ENCODE measurements around the gene MTR.

GRCh38 chr1:236868625-236869467, 73.8 kb downstream of the MTR start:
- no peak for TF ChIP-seq NFRKB (IDR thresholded peaks at IDR 0.05)
- TF ChIP-seq LEF1 (IDR thresholded peaks at IDR 0.05; ENCODE audit: borderline replicate concordance): no peak
- TF ChIP-seq HDGF (IDR thresholded peaks at IDR 0.05; ENCODE audit: borderline replicate concordance): no peak
- no peak for TF ChIP-seq SP1 (IDR thresholded peaks at IDR 0.05)
- TF ChIP-seq FOXA1 (IDR thresholded peaks at IDR 0.05): no peak
- no peak for TF ChIP-seq ARNT (IDR thresholded peaks at IDR 0.05)
- TF ChIP-seq BHLHE40 (IDR thresholded peaks at IDR 0.05; ENCODE audit: borderline replicate concordance): no peak
- TF ChIP-seq ZNF384 (IDR thresholded peaks at IDR 0.05): no peak
